Loucy (cell line): Measurements from ENCODE around the gene CDHR2.

ENCODE experiments used
- H2AFZ ChIP-seq: fragments of 200-600 bp; sonication (generic); 2 replicates; pipeline ENCODE4 v1.6.0; 2016; ENCODE audit warnings: antibody characterized with exemption, mild to moderate bottlenecking, low read length, moderate library complexity
- H3F3A ChIP-seq: fragments of 200-600 bp; 2 replicates; pipeline ENCODE4 v1.6.0; 2016; ENCODE audit warnings: antibody characterized with exemption, low read depth, mild to moderate bottlenecking
- H3K27me3 ChIP-seq: fragments of 200-600 bp; sonication (generic); 2 replicates; pipeline ENCODE4 v1.6.1; 2014; ENCODE audit warnings: low read length, mild to moderate bottlenecking; ENCODE audit not compliant: insufficient read depth, poor library complexity, severe bottlenecking
- H3K36me3 ChIP-seq: fragments of 200-600 bp; sonication (generic); 2 replicates; pipeline ENCODE4 v1.6.1; 2016; ENCODE audit warnings: low read length; ENCODE audit not compliant: insufficient read depth
- H3K4me1 ChIP-seq: fragments of 200-600 bp; sonication (generic); 2 replicates; pipeline ENCODE4 v1.5.1; 2014; ENCODE audit warnings: low read length, mild to moderate bottlenecking; ENCODE audit not compliant: insufficient read depth, poor library complexity, severe bottlenecking
- H3K4me2 ChIP-seq: fragments of 200-600 bp; sonication (generic); 2 replicates; pipeline ENCODE4 v1.6.0; 2014; ENCODE audit warnings: antibody characterized with exemption, low read length, low read depth, mild to moderate bottlenecking; ENCODE audit not compliant: poor library complexity, severe bottlenecking
- H3K4me3 ChIP-seq: fragments of 200-600 bp; sonication (generic); 2 replicates; pipeline ENCODE4 v1.5.1; 2014; ENCODE audit warnings: low read length, mild to moderate bottlenecking, mixed read lengths; ENCODE audit not compliant: poor library complexity, severe bottlenecking
- H3K79me2 ChIP-seq: fragments of 200-600 bp; sonication (generic); 2 replicates; pipeline ENCODE4 v1.6.1; 2014; ENCODE audit warnings: low read length; ENCODE audit not compliant: insufficient read depth
- H3K9ac ChIP-seq: fragments of 200-600 bp; sonication (generic); 2 replicates; pipeline ENCODE4 v1.6.0; 2014; ENCODE audit warnings: mild to moderate bottlenecking, low read depth, low read length, moderate library complexity; ENCODE audit not compliant: poor library complexity, severe bottlenecking
- H3K9me2 ChIP-seq: fragments of 200-600 bp; sonication (generic); replicated peaks from 2 replicates; pipeline ENCODE4 v1.6.1; 2016; ENCODE audit warnings: low read depth, low read length, mixed read lengths
- H3K9me3 ChIP-seq: fragments of 200-600 bp; sonication (generic); 2 replicates; pipeline ENCODE4 v1.6.1; 2014; ENCODE audit warnings: mild to moderate bottlenecking, antibody characterized with exemption, low read length, low read depth; ENCODE audit not compliant: insufficient read depth
- H4K20me1 ChIP-seq: fragments of 200-600 bp; sonication (generic); 2 replicates; pipeline ENCODE4 v1.6.0; 2014; ENCODE audit warnings: antibody characterized with exemption, low read length, mild to moderate bottlenecking; ENCODE audit not compliant: insufficient read depth, poor library complexity, severe bottlenecking
- EZH2phosphoT487 ChIP-seq: fragments of 200-600 bp; IDR thresholded peaks from 2 replicates; pipeline ENCODE4 v1.6.1; 2018; ENCODE audit warnings: antibody characterized with exemption, mild to moderate bottlenecking, moderate library complexity, borderline replicate concordance
- TF ChIP-seq, protein P1 (sequence below): fragments of 200-600 bp; sonication (generic); conservative IDR thresholded peaks from 2 replicates; pipeline ENCODE4 v1.5.1; 2014; ENCODE audit warnings: mild to moderate bottlenecking, antibody characterized with exemption, low read length

The CDHR2 gene

GRCh38 chr5:176612008-176612407, 62.9 kb downstream of the CDHR2 start:
- no peaks in the 10 kb centered on the region for H3K79me2 ChIP-seq
- no peak overlapping the region for H3K4me3 ChIP-seq
- H3K9me2 ChIP-seq: no peaks in the 10 kb centered on the region
- H3K9me3 ChIP-seq: no peaks in the 10 kb centered on the region
- no peak overlapping the region for H3K4me2 ChIP-seq
- no peaks in the 10 kb centered on the region for H4K20me1 ChIP-seq
- TF ChIP-seq, protein P1, sequence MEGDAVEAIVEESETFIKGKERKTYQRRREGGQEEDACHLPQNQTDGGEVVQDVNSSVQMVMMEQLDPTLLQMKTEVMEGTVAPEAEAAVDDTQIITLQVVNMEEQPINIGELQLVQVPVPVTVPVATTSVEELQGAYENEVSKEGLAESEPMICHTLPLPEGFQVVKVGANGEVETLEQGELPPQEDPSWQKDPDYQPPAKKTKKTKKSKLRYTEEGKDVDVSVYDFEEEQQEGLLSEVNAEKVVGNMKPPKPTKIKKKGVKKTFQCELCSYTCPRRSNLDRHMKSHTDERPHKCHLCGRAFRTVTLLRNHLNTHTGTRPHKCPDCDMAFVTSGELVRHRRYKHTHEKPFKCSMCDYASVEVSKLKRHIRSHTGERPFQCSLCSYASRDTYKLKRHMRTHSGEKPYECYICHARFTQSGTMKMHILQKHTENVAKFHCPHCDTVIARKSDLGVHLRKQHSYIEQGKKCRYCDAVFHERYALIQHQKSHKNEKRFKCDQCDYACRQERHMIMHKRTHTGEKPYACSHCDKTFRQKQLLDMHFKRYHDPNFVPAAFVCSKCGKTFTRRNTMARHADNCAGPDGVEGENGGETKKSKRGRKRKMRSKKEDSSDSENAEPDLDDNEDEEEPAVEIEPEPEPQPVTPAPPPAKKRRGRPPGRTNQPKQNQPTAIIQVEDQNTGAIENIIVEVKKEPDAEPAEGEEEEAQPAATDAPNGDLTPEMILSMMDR: no peak
- no peak for TF ChIP-seq EZH2phosphoT487
- H3K4me1 ChIP-seq: no peaks in the 10 kb centered on the region
- H3K36me3 ChIP-seq: no peaks in the 10 kb centered on the region
- no peaks in the 10 kb centered on the region for H3F3A ChIP-seq
- H3K27me3 ChIP-seq: no peaks in the 10 kb centered on the region
- H2AFZ ChIP-seq: no peak overlapping the region
- H3K9ac ChIP-seq: no peak overlapping the region

DNA sequence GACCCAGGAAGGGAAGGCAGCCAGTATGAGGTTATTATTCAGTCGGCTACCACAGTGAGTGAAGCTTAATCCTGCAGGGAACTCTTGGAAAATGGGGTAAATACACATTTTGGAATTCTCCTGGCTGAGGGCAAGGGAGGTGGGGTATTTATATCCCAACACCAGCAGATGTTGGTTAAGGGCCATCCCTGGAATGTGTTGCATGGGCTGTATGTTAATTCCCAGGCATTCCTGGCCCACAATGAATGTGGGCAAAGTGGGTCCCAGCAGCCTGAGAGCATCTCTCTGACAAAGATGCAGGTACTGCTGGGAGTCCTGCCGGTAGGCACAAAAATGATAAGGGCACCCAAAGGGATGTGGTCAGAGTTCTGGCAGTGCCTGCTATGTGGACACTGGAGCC, 63.7 kb downstream of the CDHR2 start:
- Histone ChIP-seq H3K9ac (no peak overlapping the region), H4K20me1 (no peaks in the 10 kb centered on the region), H3K79me2 (no peaks in the 10 kb centered on the region), H3K9me2 (no peaks in the 10 kb centered on the region), H3F3A (no peaks in the 10 kb centered on the region), H3K9me3 (no peaks in the 10 kb centered on the region), H3K27me3 (no peaks in the 10 kb centered on the region), H3K4me1 (no peaks in the 10 kb centered on the region), H3K36me3 (no peaks in the 10 kb centered on the region), H3K4me3 (no peak overlapping the region), H2AFZ (no peak overlapping the region), H3K4me2 (no peak overlapping the region)
- TF ChIP-seq EZH2phosphoT487: no peak
- TF ChIP-seq, protein P1: no peak

DNA sequence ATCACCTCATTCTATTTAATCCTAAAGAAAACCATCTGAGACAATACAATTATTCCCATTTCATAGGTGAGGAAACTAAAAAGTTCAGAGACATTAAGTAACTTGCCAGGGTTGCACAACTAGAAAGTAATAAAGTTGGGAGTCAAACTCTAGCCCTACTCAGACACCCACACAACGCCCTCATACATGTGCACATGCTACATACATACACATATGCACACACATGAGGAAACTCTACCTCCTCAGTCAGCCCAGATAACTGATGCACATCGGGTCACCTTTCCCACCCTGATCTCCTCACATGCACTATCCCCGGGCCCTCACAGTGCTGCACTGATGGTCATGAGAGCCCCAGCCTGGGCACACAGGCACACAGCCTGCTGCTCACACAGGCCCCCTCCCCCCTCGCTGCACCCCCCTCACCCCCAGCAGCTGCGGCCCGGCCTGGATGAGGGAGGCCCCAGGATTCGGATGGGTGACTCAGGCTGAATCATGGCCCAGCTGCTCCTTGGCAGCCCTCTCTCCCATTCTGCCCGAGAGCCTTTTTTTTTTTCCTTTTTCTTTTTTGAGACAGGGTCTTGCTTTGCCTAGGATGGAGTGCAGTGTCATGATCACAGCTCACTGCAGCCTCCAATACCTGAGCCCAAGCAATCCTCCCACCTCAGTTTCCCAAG, 65.8 kb downstream of the CDHR2 start:
- no peaks in the 10 kb centered on the region for H3K79me2 ChIP-seq
- TF ChIP-seq, protein P1: no peak
- TF ChIP-seq EZH2phosphoT487: no peak
- no peaks in the 10 kb centered on the region for H3K4me1 ChIP-seq
- no peaks in the 10 kb centered on the region for H3K27me3 ChIP-seq
- no peak overlapping the region for H3K9ac ChIP-seq
- no peaks in the 10 kb centered on the region for H3K9me3 ChIP-seq
- no peaks in the 10 kb centered on the region for H3K9me2 ChIP-seq
- H3K4me2 ChIP-seq: no peak overlapping the region
- no peaks in the 10 kb centered on the region for H3K36me3 ChIP-seq
- H3F3A ChIP-seq: no peaks in the 10 kb centered on the region
- H3K4me3 ChIP-seq: no peak overlapping the region
- no peak overlapping the region for H2AFZ ChIP-seq
- H4K20me1 ChIP-seq: no peaks in the 10 kb centered on the region
